ENCODE results near the gene ZSWIM4.
A peak's percentile ranks its signal among the peaks of the same experiment; 100 is the strongest.

The ZSWIM4 gene

GRCh38 chr19:13814550-13814949 lies 19.3 kb downstream of the ZSWIM4 start:
- no peak for ATAC-seq
- no peak for TF ChIP-seq OSR1 (CRISPR knock-in tag; IDR thresholded peaks at IDR 0.05)
- no peak for TF ChIP-seq RARB (CRISPR knock-in tag; IDR thresholded peaks at IDR 0.05)
- TF ChIP-seq ISL1 (CRISPR knock-in tag; IDR thresholded peaks at IDR 0.05): no peak
- TF ChIP-seq BACH2 (CRISPR knock-in tag; IDR thresholded peaks at IDR 0.05; ENCODE audit: borderline replicate concordance): no peak
- no peak for TF ChIP-seq ZNF70 (CRISPR knock-in tag; IDR thresholded peaks at IDR 0.05)
- TF ChIP-seq PPARA (CRISPR knock-in tag; IDR thresholded peaks at IDR 0.05; ENCODE audit: borderline replicate concordance): no peak
- TF ChIP-seq ZNF8 (CRISPR knock-in tag; IDR thresholded peaks at IDR 0.05): no peak
- TF ChIP-seq CSDC2 (CRISPR knock-in tag; IDR thresholded peaks at IDR 0.05): no peak
- no peak for TF ChIP-seq ZFP3 (CRISPR knock-in tag; IDR thresholded peaks at IDR 0.05)
- no peak for TF ChIP-seq ARNTL (CRISPR knock-in tag; IDR thresholded peaks at IDR 0.05; ENCODE audit: borderline replicate concordance, low read depth)
- TF ChIP-seq, protein P1, sequence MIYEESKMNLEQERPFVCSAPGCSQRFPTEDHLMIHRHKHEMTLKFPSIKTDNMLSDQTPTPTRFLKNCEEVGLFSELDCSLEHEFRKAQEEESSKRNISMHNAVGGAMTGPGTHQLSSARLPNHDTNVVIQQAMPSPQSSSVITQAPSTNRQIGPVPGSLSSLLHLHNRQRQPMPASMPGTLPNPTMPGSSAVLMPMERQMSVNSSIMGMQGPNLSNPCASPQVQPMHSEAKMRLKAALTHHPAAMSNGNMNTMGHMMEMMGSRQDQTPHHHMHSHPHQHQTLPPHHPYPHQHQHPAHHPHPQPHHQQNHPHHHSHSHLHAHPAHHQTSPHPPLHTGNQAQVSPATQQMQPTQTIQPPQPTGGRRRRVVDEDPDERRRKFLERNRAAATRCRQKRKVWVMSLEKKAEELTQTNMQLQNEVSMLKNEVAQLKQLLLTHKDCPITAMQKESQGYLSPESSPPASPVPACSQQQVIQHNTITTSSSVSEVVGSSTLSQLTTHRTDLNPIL (CRISPR knock-in tag; IDR thresholded peaks at IDR 0.05; ENCODE audit: low read depth): no peak

- peak; percentile 52 for ATAC-seq
Observed at GRCh38 chr19:13817018-13817614, 21.9 kb downstream of the ZSWIM4 start.

DNA sequence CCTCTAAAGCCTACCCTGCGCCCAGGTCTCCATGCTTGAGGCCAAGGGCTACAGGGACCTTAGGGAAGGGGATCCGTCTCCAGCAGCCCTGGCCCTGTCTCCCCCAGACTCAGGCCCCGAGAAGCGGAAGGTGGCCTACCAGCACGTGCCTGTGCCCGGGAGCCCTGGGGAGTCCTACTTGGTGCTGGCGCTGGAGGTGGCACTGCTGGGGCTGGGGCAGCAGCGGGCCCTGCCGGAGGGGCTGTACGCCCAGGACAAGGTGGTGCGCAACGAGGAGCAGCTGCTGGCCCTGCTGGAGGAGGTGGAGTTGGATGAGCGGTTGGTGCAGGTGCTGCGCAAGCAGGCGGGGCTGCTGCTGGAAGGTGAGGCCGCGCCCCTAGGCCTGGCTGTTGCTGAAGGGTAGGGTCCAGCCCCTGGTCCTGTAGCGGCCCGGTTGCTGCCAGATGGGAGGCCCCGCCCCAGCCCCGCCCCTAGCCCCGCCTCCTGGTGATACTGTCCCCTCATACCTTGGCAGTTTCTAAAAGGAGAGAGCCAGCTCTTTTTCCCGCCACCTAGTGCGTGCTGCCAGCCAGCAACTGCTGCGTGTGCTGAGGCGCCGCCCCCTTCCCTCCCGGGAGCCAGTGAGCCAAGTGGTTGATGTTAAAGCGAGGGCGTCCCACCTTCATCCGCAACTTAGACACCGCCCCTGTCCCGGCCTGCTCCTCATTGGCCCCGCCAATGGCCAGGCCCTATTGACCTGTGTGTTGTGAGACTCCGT lies 22.6 kb downstream of the ZSWIM4 start:
- TF ChIP-seq, protein P2, sequence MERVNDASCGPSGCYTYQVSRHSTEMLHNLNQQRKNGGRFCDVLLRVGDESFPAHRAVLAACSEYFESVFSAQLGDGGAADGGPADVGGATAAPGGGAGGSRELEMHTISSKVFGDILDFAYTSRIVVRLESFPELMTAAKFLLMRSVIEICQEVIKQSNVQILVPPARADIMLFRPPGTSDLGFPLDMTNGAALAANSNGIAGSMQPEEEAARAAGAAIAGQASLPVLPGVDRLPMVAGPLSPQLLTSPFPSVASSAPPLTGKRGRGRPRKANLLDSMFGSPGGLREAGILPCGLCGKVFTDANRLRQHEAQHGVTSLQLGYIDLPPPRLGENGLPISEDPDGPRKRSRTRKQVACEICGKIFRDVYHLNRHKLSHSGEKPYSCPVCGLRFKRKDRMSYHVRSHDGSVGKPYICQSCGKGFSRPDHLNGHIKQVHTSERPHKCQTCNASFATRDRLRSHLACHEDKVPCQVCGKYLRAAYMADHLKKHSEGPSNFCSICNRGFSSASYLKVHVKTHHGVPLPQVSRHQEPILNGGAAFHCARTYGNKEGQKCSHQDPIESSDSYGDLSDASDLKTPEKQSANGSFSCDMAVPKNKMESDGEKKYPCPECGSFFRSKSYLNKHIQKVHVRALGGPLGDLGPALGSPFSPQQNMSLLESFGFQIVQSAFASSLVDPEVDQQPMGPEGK (CRISPR knock-in tag; IDR thresholded peaks at IDR 0.05; ENCODE audit: borderline replicate concordance): no peak
- TF ChIP-seq ESRRG (CRISPR knock-in tag; IDR thresholded peaks at IDR 0.05): no peak
- no peak for TF ChIP-seq ISL1 (CRISPR knock-in tag; IDR thresholded peaks at IDR 0.05)
- TF ChIP-seq CSDC2 (CRISPR knock-in tag; IDR thresholded peaks at IDR 0.05): no peak
- TF ChIP-seq, protein P3, sequence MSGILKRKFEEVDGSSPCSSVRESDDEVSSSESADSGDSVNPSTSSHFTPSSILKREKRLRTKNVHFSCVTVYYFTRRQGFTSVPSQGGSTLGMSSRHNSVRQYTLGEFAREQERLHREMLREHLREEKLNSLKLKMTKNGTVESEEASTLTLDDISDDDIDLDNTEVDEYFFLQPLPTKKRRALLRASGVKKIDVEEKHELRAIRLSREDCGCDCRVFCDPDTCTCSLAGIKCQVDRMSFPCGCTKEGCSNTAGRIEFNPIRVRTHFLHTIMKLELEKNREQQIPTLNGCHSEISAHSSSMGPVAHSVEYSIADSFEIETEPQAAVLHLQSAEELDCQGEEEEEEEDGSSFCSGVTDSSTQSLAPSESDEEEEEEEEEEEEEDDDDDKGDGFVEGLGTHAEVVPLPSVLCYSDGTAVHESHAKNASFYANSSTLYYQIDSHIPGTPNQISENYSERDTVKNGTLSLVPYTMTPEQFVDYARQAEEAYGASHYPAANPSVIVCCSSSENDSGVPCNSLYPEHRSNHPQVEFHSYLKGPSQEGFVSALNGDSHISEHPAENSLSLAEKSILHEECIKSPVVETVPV (CRISPR knock-in tag; IDR thresholded peaks at IDR 0.05): no peak
- no peak for TF ChIP-seq ZNF70 (CRISPR knock-in tag; IDR thresholded peaks at IDR 0.05)
- TF ChIP-seq POU6F1 (CRISPR knock-in tag; IDR thresholded peaks at IDR 0.05; ENCODE audit: borderline replicate concordance, low read depth): no peak
- no peak for TF ChIP-seq ARNTL (CRISPR knock-in tag; IDR thresholded peaks at IDR 0.05; ENCODE audit: borderline replicate concordance, low read depth)
- no peak for TF ChIP-seq GLIS3 (CRISPR knock-in tag; IDR thresholded peaks at IDR 0.05)
- TF ChIP-seq, protein P1 (CRISPR knock-in tag; IDR thresholded peaks at IDR 0.05; ENCODE audit: low read depth): no peak
- no peak for TF ChIP-seq PPARA (CRISPR knock-in tag; IDR thresholded peaks at IDR 0.05; ENCODE audit: borderline replicate concordance)
- peak; percentile 13 for ATAC-seq

More at GRCh38 chr19:13817018-13817614, 21.9 kb downstream of the ZSWIM4 start:
- TF ChIP-seq TCF4 (CRISPR knock-in tag; IDR thresholded peaks at IDR 0.05; ENCODE audit: borderline replicate concordance): no peak
- TF ChIP-seq ZNF565 (CRISPR knock-in tag; conservative IDR thresholded peaks at IDR 0.05; ENCODE audit: low read depth): no peak
- no peak for TF ChIP-seq OSR1 (CRISPR knock-in tag; IDR thresholded peaks at IDR 0.05)
- TF ChIP-seq ZFP3 (CRISPR knock-in tag; IDR thresholded peaks at IDR 0.05): no peak
- no peak for TF ChIP-seq TOX (CRISPR knock-in tag; IDR thresholded peaks at IDR 0.05; ENCODE audit: borderline replicate concordance)
- TF ChIP-seq ISL1 (CRISPR knock-in tag; IDR thresholded peaks at IDR 0.05): no peak
- no peak for TF ChIP-seq TSHZ2 (CRISPR knock-in tag; IDR thresholded peaks at IDR 0.05)
- no peak for TF ChIP-seq ZNF8 (CRISPR knock-in tag; IDR thresholded peaks at IDR 0.05)
- no peak for TF ChIP-seq RARB (CRISPR knock-in tag; IDR thresholded peaks at IDR 0.05)

Data from SK-N-SH treated with all-trans-retinoic acid at 6 μM for 48 hours (cell line).